ENCODE data around the gene CTSS.
"Not testable (repeated sequence)": the region's sequence is repeated elsewhere in the genome, so short reads cannot be mapped to it uniquely, and the experiment has no call there.

DNA sequence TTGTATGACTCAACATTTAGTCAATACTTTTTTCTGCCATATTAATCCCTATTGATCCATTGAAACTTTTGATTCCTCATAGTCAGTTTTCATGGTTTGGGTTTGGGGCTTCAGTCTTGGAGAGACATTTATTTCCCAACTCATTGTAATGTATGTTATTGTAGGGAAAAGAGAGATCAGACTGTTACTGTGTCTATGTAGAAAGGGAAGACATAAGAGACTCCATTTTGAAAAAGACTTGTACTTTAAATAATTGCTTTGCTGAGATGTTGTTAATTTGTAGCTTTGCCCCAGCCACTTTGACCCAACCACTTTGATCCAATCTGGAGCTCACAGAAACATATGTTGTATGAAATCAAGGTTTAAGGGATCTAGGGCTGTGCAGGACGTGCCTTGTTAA lies 56.5 kb downstream of the CTSS start:
- TF ChIP-seq CTCF (IDR thresholded peaks at IDR 0.05); EP300 (IDR thresholded peaks at IDR 0.05); HDAC2 (IDR thresholded peaks at IDR 0.05); ZFP36 (IDR thresholded peaks at IDR 0.05; ENCODE audit: borderline replicate concordance, partially characterized antibody); TP53 (CRISPR knock-in tag; IDR thresholded peaks at IDR 0.05); POLR2A (IDR thresholded peaks at IDR 0.05; ENCODE audit: low read length); RFX5 (IDR thresholded peaks at IDR 0.05); RAD21 (conservative IDR thresholded peaks at IDR 0.05 in 1 of 2, IDR thresholded peaks at IDR 0.05 in 1 of 2): not testable (repeated sequence)

Measured in A549 (cell line).